Measurements from ENCODE around the gene ATOH8.

DNA sequence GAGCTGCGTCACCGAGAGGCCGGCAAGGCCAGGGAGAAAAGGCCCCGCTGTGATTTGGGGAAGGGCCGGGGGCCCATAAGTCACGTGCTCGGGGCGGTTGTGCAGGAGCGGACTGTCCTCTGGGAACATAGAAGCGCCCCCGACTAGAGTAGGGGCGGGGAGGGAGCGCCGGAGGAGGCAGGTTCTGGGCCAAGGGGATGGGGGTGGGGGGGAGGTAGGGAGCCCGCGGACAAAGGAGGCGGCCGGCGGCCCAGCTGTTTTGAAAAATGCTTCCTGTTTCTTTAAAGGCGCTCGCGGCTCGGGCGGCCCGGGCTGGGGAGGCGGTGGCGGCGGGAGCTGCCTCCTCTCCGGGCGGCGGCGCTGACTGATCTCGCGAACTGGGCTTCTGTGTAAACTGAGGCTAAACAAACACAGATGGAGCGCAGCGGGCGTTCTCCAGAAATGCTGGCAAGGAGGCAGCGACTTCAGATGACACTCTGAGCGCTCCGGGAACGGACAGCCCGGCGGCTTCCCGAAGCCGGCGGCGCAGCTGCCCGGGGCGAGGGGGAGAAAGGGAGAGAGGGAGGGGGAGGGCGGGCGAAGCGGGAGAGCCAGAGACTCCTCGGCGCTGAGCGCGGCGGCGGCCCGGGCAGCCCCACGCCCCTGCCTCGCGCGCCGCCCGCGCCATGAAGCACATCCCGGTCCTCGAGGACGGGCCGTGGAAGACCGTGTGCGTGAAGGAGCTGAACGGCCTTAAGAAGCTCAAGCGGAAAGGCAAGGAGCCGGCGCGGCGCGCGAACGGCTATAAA is at the start of gene ATOH8:
- TF ChIP-seq POLR2A (IDR thresholded peaks at IDR 0.05; ENCODE audit: low read length) (no peak), HOXA7 (CRISPR knock-in tag; IDR thresholded peaks at IDR 0.05) (no peak)
- TF ChIP-seq, protein P1, sequence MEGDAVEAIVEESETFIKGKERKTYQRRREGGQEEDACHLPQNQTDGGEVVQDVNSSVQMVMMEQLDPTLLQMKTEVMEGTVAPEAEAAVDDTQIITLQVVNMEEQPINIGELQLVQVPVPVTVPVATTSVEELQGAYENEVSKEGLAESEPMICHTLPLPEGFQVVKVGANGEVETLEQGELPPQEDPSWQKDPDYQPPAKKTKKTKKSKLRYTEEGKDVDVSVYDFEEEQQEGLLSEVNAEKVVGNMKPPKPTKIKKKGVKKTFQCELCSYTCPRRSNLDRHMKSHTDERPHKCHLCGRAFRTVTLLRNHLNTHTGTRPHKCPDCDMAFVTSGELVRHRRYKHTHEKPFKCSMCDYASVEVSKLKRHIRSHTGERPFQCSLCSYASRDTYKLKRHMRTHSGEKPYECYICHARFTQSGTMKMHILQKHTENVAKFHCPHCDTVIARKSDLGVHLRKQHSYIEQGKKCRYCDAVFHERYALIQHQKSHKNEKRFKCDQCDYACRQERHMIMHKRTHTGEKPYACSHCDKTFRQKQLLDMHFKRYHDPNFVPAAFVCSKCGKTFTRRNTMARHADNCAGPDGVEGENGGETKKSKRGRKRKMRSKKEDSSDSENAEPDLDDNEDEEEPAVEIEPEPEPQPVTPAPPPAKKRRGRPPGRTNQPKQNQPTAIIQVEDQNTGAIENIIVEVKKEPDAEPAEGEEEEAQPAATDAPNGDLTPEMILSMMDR (IDR thresholded peaks at IDR 0.05), result no peak

All from A549 (cell line).